Measurements from ENCODE around the gene EVA1C.

GRCh38 chr21:32386195-32386870 is 26.2 kb upstream of the EVA1C start:
- TF ChIP-seq CTCF (optimal IDR thresholded peaks at IDR 0.05 in 1 of 3, IDR thresholded peaks at IDR 0.05 in 1 of 3, conservative IDR thresholded peaks at IDR 0.05 in 1 of 3; ENCODE audit: extremely low read depth in 1 of 3, insufficient read depth in 2 of 3, low read length in 3 of 3) (no peak), EZH2 (IDR thresholded peaks at IDR 0.05; ENCODE audit: low read length) (no peak)

Measured in keratinocyte (primary cell).